Lower lobe of right lung (tissue), 2 donors: ENCODE results near the gene ADAMTS2. TPM values are rescaled to one million over a fixed set of nuclear protein-coding genes. Genes with fewer than 3 reads are reported as not detected.

Experiments
- ATAC-seq, 2 donors: fragments of 200-7000 bp; cut with Tn5 transposase; one replicate each; pipeline ENCODE4 v1.9.1; 2020 to 2022; ENCODE audit warnings: mild to moderate bottlenecking in 2 of 2, moderate library complexity in 2 of 2
- DNase-seq: peaks from one replicate; pipeline ENCODE4 v3.0.0-alpha.2; 2020
- H3K27ac ChIP-seq: fragments of 200-600 bp; one replicate; pipeline ENCODE4 v1.8.0; 2022
- H3K27me3 ChIP-seq: fragments of 200-600 bp; one replicate; pipeline ENCODE4 v1.8.0; 2022; ENCODE audit warnings: low read depth
- H3K36me3 ChIP-seq: fragments of 200-600 bp; one replicate; pipeline ENCODE4 v1.8.0; 2022; ENCODE audit warnings: mild to moderate bottlenecking
- H3K4me1 ChIP-seq: fragments of 200-600 bp; one replicate; pipeline ENCODE4 v1.8.0; 2022
- H3K4me3 ChIP-seq: fragments of 200-600 bp; one replicate; pipeline ENCODE4 v1.8.0; 2022; ENCODE audit warnings: mild to moderate bottlenecking
- H3K9me3 ChIP-seq: fragments of 200-600 bp; one replicate; pipeline ENCODE4 v1.8.0; 2022
- intact Hi-C: fragments of 100-400 bp; cut with DNase I; formaldehyde crosslinking; loops from one replicate; pipeline ENCODE4 v1.11.0; 2022
- total RNA-seq: library from RNA; stranded (reverse); fragmentation: NEBNext Ultra II Directional; extraction: Animal tissue kit (Norgen Biotek cat#: 25700); gene quantifications from one replicate; pipeline ENCODE4 v1.2.1, GENCODE V29; 2021
- TF ChIP-seq, protein P1 (sequence below): fragments of 200-600 bp; IDR thresholded peaks from one replicate; pipeline ENCODE4 v1.8.0; 2022; ENCODE audit warnings: antibody characterized with exemption, mild to moderate bottlenecking
- donor health status: DM: no; HTN: yes; CAD: no; lungs with severe emphysema.

ADAMTS2 gene
- total RNA-seq, 1 donor from 2014 or later = 13.0 TPM

DNA sequence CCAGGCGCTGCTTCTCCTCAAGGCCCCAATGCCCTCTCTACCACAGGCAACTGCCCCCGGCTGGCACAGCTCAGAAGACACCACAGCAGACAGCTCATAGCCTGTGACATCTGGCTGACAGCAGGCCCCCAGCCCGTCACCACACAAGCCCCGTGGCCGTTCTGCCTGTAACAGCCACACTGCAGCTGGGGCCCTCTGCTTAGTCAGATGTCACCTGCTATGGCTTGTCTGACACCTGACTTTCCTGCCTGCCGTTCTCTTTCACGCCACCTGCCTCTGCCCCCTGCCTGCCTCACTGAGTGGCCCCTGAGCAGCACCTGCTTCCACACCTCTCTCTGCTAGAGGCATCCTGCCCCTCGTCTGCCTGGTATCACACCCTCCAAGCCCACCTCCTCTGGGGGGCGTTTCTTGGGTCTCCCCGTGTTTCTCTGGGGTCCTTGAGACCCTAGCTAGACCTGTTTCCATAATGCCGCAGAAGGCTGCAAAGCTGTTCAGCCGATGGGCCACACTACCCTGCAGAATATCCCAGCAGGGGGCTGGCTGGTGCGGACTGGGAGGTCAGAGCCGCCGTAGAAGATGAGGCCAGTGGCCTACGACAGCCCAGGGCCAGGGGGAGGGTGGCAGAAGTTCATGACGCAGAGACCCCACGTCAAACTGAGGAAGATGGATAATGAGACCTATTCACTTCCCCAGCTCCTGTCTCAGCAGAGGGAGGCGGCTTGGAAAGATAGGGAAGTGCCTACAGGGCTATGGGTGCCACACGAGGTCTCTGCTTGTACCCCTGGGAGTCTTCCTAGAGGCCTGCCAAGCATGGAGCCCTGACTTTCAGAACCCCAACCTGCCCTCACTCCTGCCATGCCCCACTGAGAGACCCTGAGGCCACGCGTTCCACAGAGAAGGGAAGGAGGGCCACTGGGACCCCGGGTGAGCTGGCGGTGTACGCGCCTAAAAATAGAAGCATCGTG lies 190.0 kb downstream of the ADAMTS2 start:
- no peaks in the 10 kb centered on the region for H3K27me3 ChIP-seq
- H3K4me3 ChIP-seq = no peak overlapping the region
- H3K9me3 ChIP-seq = no peaks in the 10 kb centered on the region
- H3K36me3 ChIP-seq = no peaks in the 10 kb centered on the region
- intact Hi-C loops = no loop called here
- TF ChIP-seq, protein P1, sequence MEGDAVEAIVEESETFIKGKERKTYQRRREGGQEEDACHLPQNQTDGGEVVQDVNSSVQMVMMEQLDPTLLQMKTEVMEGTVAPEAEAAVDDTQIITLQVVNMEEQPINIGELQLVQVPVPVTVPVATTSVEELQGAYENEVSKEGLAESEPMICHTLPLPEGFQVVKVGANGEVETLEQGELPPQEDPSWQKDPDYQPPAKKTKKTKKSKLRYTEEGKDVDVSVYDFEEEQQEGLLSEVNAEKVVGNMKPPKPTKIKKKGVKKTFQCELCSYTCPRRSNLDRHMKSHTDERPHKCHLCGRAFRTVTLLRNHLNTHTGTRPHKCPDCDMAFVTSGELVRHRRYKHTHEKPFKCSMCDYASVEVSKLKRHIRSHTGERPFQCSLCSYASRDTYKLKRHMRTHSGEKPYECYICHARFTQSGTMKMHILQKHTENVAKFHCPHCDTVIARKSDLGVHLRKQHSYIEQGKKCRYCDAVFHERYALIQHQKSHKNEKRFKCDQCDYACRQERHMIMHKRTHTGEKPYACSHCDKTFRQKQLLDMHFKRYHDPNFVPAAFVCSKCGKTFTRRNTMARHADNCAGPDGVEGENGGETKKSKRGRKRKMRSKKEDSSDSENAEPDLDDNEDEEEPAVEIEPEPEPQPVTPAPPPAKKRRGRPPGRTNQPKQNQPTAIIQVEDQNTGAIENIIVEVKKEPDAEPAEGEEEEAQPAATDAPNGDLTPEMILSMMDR = no peak
- H3K27ac ChIP-seq = no peak overlapping the region
- ATAC-seq (no peak), DNase-seq (peak; percentile 35)
- no peaks in the 10 kb centered on the region for H3K4me1 ChIP-seq

DNA sequence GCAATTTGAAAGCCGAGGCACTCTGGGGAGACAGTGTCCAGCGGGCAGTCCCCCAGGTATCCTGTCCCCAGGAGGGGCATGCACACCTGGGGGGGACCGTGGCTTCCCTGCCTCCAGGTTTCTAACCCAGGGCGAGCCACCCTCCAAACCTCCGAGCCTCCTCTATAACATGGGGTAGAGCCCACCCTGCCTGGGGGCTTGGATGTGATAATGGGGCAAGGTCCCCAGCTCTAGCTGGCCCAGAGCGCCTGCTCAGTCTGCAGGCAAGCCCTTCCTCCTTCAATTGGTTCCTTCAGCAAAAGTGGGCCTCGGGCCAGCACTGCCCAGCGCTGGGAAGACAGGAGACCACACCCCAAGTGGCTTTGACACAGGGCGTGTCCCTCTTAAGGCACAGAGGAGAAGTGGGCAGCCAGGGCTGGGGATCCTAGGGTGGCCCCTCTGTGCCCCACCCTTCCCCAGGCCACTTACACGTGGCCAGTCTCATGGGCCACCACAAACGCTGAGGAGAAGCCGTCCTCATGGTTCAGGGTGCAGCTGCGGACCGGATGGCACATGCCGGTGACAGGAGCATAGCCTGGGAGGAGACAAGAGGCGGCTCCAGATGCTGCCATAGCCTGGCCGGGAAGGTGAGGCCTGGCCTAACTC lies 190.8 kb downstream of the ADAMTS2 start:
- H3K36me3 ChIP-seq = no peaks in the 10 kb centered on the region
- DNase-seq = peak; percentile 25
- no peaks in the 10 kb centered on the region for H3K27me3 ChIP-seq
- intact Hi-C loops = no loop called here
- no peaks in the 10 kb centered on the region for H3K9me3 ChIP-seq
- ATAC-seq = no peak
- H3K27ac ChIP-seq = no peak overlapping the region
- no peak overlapping the region for H3K4me3 ChIP-seq
- TF ChIP-seq, protein P1 = no peak
- no peaks in the 10 kb centered on the region for H3K4me1 ChIP-seq

DNA sequence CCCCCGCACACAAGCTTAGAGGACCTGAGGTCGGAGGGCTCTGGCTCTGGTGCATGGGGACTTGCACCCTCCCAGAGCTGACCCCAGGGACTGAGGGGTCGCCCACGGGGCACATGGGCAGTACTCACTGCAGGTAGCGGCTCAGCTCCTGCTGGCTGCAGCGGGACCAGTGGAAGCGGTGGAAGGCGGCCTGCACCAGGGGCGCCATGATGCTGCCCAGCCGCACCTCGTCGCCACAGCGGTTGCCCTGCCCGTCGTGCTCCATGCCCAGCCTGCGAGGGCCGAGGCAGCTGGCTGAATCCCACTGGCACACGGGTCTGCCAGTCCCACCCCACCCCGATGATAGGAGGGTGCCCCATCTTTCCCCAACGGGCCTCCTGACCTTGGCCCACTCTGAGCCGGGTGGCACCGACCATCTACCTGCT lies 191.3 kb downstream of the ADAMTS2 start:
- DNase-seq (peak; percentile 39), ATAC-seq (no peak)
- Histone ChIP-seq H3K36me3 (no peaks in the 10 kb centered on the region), H3K9me3 (no peaks in the 10 kb centered on the region), H3K4me1 (no peaks in the 10 kb centered on the region), H3K27me3 (no peaks in the 10 kb centered on the region), H3K27ac (no peak overlapping the region), H3K4me3 (no peak overlapping the region)
- TF ChIP-seq, protein P1 = no peak
- intact Hi-C loops = no loop called here

DNA sequence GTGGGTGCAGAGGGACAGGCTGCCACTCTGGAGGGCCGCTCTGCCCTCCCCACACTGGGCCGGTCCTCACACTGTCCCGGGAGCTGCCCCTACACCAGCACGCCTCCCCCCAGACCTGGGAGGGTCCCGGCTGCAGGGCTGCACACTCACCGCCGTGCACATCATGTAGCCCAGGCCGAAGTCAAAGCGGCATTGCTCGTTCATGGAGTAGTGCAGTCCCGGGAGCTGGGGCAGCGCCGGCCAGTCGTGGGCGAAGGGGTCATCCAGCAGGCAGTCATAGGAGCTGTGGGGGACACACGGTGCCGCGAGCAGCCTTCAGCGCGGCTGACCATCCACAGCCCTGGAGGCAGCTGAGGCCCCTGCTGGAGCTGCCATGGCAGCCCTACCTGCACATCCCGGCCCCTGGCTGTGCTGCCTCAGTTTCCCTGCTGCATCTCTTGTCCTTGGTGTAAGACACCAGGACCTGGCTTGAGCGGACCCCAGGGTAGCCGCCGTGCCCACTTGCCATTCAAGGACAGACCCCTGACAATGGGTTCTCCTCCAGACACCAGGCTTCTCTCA lies 191.8 kb downstream of the ADAMTS2 start:
- Histone ChIP-seq H3K4me3 (no peak overlapping the region), H3K27me3 (no peaks in the 10 kb centered on the region), H3K9me3 (no peaks in the 10 kb centered on the region), H3K27ac (no peak overlapping the region), H3K36me3 (no peaks in the 10 kb centered on the region), H3K4me1 (no peaks in the 10 kb centered on the region)
- peak; percentile 43 for DNase-seq
- intact Hi-C loops = no loop called here
- ATAC-seq = peak in 1 of 2 donors; percentile 4
- TF ChIP-seq, protein P1 = no peak

DNA sequence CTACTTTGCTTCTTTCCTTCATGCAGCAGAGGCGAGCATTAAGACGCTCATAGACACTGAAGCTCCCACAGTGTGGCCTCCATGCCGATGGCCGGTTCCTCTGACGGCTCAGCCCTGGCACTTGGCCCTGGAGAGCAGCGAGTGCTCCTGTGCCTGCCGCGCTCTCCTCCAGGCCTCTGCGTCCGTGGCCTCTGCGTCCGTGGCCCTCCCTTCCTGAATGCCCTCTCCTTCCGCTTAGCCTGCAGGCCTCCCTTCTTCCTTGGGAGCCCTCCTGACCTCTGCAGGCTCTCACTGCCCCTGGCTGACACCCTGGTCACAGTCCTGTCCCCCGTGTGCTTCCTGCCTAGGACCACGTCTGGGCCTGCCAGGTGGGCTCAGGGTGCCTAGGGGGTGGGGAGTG lies 192.3 kb downstream of the ADAMTS2 start:
- peak; percentile 35 for DNase-seq
- H3K27me3 ChIP-seq = no peaks in the 10 kb centered on the region
- no peaks in the 10 kb centered on the region for H3K36me3 ChIP-seq
- no peak overlapping the region for H3K27ac ChIP-seq
- H3K4me1 ChIP-seq = no peaks in the 10 kb centered on the region
- no peaks in the 10 kb centered on the region for H3K9me3 ChIP-seq
- ATAC-seq = no peak
- H3K4me3 ChIP-seq = no peak overlapping the region
- intact Hi-C loops = no loop called here
- TF ChIP-seq, protein P1 = no peak
